Uterus (tissue), 4 donors: Measurements from ENCODE around the gene LRP1-AS. TPM values are rescaled to one million over a fixed set of nuclear protein-coding genes. Genes with fewer than 3 reads are reported as not detected.

ENCODE experiments used
- DNase-seq, 2 donors: peaks; one replicate each; pipeline ENCODE4 v3.0.0-alpha.2; 2019 to 2020
- H3K27ac ChIP-seq, 2 donors: fragments of 200-600 bp; sonication (generic); 1 replicate in 1 of 2; 2 replicates in 1 of 2; pipeline ENCODE4 v1.5.1; 2016 to 2018
- H3K27me3 ChIP-seq, 2 donors: fragments of 200-600 bp; sonication (generic); one replicate each; pipeline ENCODE4 v1.5.1; 2018 to 2019; ENCODE audit warnings: control low read depth in 1 of 2
- H3K36me3 ChIP-seq, 2 donors: fragments of 200-600 bp; sonication (generic); one replicate each; pipeline ENCODE4 v1.5.1; 2019; ENCODE audit warnings: control low read depth in 1 of 2
- H3K4me1 ChIP-seq, 2 donors: fragments of 200-600 bp; sonication (generic); one replicate each; pipeline ENCODE4 v1.5.1; 2018 to 2019; ENCODE audit warnings: control low read depth in 1 of 2
- H3K4me3 ChIP-seq, 2 donors: fragments of 200-600 bp; sonication (generic); 1 replicate in 1 of 2; 2 replicates in 1 of 2; pipeline ENCODE4 v1.5.1; 2018 to 2019; ENCODE audit warnings: mild to moderate bottlenecking in 1 of 2
- H3K9me3 ChIP-seq, 2 donors: fragments of 200-600 bp; sonication (generic); one replicate each; pipeline ENCODE4 v1.5.1; 2019; ENCODE audit warnings: control low read depth in 1 of 2
- CTCF ChIP-seq, 4 experiments: fragments of 200-600 bp in 2 of 4; fragments of 450-650 bp in 2 of 4; sonication (generic) in 2 of 4; IDR thresholded peaks; one replicate each; pipeline ENCODE4 v1.5.1; 2016 to 2019; ENCODE audit warnings: antibody characterized with exemption in 4 of 4, mild to moderate bottlenecking in 2 of 4, moderate library complexity in 1 of 4
- POLR2A ChIP-seq, 2 donors: fragments of 450-650 bp; IDR thresholded peaks; one replicate each; pipeline ENCODE4 v1.6.1; 2016; ENCODE audit warnings: antibody characterized with exemption in 2 of 2, mild to moderate bottlenecking in 1 of 2, moderate library complexity in 1 of 2
- intact Hi-C: fragments of 100-400 bp; cut with DNase I; formaldehyde crosslinking; loops from one replicate; pipeline ENCODE4 v1.15.1; 2023; ENCODE audit warnings: low total_unique reads
- total RNA-seq, 4 donors: library from RNA; depleted of rRNA in 3 of 4; stranded (reverse); fragments of >200 nt in 3 of 4; gene quantifications; one replicate each; pipeline versions ENCODE4 v1.1.0 to v1.2.4, GENCODE V29; 2014 to 2023
- donor health status: DM: yes; HTN: yes; CAD: no.

The LRP1-AS gene
- total RNA-seq, 4 donors from 2014 or later: not detected

DNA sequence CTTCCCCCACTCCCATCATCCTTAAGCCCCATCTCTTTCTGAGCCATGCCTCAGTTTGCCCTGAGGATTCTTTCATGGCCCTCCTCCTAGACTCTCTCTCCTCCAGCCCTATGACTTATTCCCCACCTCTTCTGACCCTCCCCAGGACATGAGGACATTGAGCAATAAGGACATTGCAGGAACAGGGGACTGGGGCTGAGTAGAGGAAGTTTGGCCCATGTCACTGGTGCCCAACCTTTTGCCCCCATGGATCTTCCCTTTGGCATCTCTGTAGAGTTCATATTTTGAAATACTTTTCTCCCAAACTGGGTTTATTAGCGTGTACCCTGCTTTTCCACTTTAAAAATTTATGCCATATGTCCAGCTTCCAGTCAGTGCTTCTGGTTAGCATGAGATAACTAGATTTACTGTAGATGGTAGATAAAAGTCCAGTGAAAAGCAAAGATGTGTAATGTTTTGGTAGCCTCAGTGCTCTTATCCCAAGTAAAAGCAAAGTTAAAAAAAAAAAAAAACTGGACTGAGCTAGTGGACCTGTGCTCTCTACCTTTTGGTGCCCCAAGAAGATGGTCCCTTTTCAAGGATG lies 6.1 kb upstream of the LRP1-AS start:
- peak overlapping the region; percentile 86 to 93 for H3K27ac ChIP-seq
- no peaks in the 10 kb centered on the region for H3K9me3 ChIP-seq
- no peaks in the 10 kb centered on the region for H3K27me3 ChIP-seq
- peaks cover 22 to 30% of the 10 kb centered on the region in 2 donors for H3K4me1 ChIP-seq
- intact Hi-C loops: no loop called here
- DNase-seq: no peak
- no peak overlapping the region for H3K4me3 ChIP-seq
- TF ChIP-seq POLR2A (IDR thresholded peaks at IDR 0.05) (no peak), CTCF (IDR thresholded peaks at IDR 0.05) (no peak)
- H3K36me3 ChIP-seq: no peaks in the 10 kb centered on the region

GRCh38 chr12:57152639-57153038 lies 5.2 kb upstream of the LRP1-AS start:
- H3K36me3 ChIP-seq: no peaks in the 10 kb centered on the region
- H3K27me3 ChIP-seq: no peaks in the 10 kb centered on the region
- DNase-seq: peak; percentile 75 to 82
- no peak overlapping the region for H3K4me3 ChIP-seq
- H3K4me1 ChIP-seq: peaks cover 27 to 39% of the 10 kb centered on the region in 2 donors
- intact Hi-C loops: no loop called here
- no peaks in the 10 kb centered on the region for H3K9me3 ChIP-seq
- peak overlapping the region; percentile 86 to 93 for H3K27ac ChIP-seq
- TF ChIP-seq CTCF (IDR thresholded peaks at IDR 0.05) (no peak), POLR2A (IDR thresholded peaks at IDR 0.05) (no peak)

DNA sequence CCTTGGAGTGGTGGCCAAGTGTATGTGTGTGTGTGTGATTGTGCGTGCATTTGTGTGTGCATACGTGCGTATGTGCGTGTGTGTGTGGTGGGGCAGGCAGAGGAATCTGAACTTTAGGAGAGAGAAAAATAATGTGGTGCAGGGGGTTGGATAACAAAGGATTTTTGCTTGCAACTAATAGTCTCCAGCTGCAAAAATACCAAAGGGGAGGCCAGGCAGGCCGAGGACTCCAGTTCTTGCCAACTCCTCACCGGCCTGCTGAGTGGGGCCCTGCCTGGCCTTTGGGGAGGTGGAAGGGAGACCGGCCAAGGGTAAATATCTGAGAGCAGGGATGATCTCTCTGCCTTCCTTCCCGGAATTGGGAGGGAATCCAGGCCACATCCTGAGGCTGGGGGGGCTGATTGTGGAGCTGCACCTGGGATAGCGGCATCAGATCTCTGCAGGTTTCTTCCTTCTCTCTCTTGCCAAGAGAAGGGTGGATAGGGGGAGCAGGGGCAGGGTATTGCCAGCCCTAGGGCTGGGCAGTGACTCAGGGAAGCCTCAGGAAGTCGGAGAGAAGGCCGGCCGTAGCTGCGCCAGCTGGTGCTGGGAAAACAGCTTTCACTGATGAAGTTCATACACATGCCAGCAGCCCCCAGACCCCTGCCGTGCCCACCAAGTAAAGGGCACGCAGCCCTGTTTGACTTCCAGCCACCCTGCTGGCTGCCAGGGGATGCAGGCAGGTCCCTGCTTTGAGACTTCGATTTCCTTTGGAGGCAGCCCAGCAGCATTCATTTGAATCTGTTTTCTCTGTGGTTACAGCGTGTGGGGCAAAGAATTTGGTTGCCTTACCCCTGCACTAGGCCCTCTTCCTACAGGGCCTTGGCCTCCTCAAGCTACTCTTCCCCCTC lies 4.6 kb upstream of the LRP1-AS start:
- H3K27me3 ChIP-seq: no peaks in the 10 kb centered on the region
- H3K4me3 ChIP-seq: no peak overlapping the region
- H3K4me1 ChIP-seq: peaks cover 33 to 43% of the 10 kb centered on the region in 2 donors
- peak; percentile 76 to 83 for DNase-seq
- H3K36me3 ChIP-seq: no peaks in the 10 kb centered on the region
- H3K27ac ChIP-seq: peak overlapping the region; percentile 86 to 93
- TF ChIP-seq POLR2A (IDR thresholded peaks at IDR 0.05) (no peak), CTCF (IDR thresholded peaks at IDR 0.05) (no peak)
- H3K9me3 ChIP-seq: no peaks in the 10 kb centered on the region
- intact Hi-C loops: no loop called here

DNA sequence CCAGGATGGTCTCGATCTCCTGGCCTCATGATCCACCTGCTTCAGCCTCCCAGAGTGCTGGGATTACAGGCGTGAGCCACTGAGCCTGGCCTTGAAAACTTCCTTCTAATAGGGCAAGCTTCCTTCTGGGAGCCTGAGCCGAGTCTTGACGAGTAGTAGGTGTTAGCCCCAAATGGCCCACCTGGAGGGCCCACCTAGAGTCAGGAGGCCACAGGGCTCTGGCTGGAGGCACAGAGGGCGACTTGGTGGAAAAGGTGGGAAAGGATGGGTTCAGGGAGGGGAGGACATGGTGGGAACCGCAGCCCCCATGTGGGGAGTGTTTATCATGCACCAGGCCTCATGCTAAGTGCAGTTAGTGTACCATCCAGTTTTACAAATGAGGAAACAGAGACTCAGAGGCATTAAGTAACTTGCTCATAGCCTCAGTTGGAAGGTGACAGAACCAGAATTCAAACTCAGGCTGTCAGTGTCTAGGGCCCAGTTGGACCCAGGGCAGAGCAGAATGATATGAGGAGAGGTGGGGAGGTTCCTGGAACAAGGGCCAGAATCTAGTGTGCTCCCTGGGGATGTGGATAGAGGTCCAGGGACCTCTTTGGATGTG lies 3.1 kb upstream of the LRP1-AS start:
- no peak for TF ChIP-seq CTCF (IDR thresholded peaks at IDR 0.05)
- TF ChIP-seq POLR2A (IDR thresholded peaks at IDR 0.05): no peak
- H3K27ac ChIP-seq: peak overlapping the region; percentile 86 to 93
- H3K27me3 ChIP-seq: no peaks in the 10 kb centered on the region
- intact Hi-C loops: no loop called here
- H3K36me3 ChIP-seq: no peaks in the 10 kb centered on the region
- DNase-seq: no peak
- peaks cover 36 to 47% of the 10 kb centered on the region in 2 donors for H3K4me1 ChIP-seq
- H3K4me3 ChIP-seq: no peak overlapping the region
- no peaks in the 10 kb centered on the region for H3K9me3 ChIP-seq
